HG02973 (cell line): ENCODE data around the gene MED14.
"Not testable (repeated sequence)": the region's sequence is repeated elsewhere in the genome, so short reads cannot be mapped to it uniquely, and the experiment has no call there.

Experiments
- ATAC-seq: cut with Tn5 transposase; IDR thresholded peaks from one replicate; pipeline ENCODE4 v1.9.1; 2021; ENCODE audit warnings: moderate library complexity; ENCODE audit not compliant: unreplicated experiment

MED14 gene

GRCh38 chrX:40732499-40732898, 2.8 kb downstream of the MED14 start:
- ATAC-seq: not testable (repeated sequence)

DNA sequence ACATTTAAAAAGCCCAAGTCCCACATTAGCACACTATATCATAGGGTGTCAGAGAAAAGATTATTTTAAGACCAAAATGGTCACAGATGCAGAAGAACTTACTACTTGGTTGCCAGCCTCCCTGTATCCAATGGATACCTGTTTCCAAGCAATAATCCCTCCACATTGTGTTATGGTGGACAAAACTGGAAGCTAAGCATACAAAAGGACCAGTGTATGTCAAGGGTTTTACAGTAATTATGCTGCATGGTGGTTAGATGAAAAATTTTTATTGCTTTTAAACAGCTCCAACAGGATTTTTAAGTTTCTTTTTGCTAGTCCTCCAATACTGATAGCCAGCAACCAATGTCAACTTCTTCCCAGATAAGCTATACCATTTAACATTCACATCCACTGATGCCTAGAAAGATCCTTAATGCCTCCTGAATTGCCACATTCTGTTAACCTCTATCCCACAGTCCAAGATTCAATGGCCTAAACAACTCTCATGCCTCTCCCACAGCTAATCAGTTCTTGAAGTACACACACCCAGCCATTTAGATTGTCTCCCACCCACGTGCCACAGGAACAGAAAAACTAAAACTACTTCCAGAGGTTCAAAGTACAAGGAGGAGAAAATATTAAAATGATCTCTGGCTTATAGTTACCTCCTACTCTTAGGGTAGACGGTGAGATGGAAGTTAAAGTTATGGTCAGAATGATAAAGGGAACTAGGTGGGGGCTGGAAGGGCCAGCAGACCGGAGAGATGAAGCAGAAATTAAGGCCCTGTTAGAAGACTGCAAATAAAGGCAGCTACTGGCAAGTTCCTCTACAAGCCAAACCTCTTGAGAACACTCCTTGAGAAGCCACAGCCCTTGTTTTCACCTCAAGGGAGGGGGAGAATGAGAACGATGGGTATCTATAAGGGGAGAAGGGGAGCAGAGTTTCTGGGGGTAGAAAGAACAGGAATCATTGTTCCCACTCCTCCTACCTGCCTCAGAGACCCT, 5.5 kb downstream of the MED14 start:
- ATAC-seq: no peak

- no peak for ATAC-seq
Measured at GRCh38 chrX:40727581-40728252, 7.6 kb downstream of the MED14 start.

GRCh38 chrX:40727093-40727492, 8.2 kb downstream of the MED14 start:
- no peak for ATAC-seq

GRCh38 chrX:40722930-40723329, 12.4 kb downstream of the MED14 start:
- ATAC-seq: no peak

DNA sequence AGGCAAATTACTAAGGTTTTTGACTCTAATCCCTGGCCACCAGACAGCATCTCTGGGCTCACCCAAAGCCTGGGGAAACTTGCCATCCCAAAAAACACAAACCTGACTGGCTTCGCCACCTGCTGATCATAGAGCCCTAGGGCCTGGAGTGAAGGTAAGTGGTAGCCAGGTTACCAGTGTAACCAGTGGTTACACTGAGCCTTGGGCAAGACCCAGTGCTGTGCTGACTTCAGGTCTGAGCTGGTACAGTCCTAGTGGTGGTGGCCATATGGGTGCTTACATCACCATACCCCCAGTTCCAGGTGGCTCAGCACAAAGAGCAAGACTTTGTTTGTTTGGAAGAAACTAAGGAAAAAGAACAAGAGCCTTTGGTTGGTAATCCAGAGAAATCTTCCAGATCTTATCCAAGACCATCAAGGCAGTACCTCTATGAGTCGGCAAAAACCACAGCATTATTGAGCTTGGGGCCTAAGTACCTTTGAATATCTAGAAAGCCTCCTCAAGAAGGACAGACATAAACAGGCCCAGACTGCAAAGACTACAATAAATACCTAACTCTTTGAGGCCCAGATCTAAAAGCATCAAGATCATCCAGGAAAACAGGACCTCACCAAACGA, 13.7 kb downstream of the MED14 start:
- no peak for ATAC-seq

GRCh38 chrX:40720792-40721191, 14.6 kb downstream of the MED14 start:
- ATAC-seq: no peak

DNA sequence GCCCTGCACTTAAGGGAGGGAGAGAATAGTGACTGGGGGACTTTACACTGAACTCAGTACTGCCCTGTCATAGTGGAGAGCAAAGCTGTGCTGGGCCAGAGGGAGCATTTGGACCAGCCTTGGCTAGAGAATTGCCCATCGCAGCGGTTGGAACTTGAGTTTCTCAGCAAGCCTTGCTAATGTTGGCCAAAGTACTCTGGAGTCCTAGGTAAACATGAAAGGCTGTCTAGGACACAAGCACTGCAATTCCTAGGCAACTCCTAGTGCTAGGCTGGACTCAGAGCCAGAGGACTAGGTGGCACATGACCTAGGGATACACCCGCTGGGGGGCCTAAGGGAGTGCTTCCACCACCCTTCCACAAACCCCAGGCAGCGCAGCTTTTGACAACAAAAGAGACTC, 15.0 kb downstream of the MED14 start:
- no peak for ATAC-seq

- no peak for ATAC-seq
Measured at GRCh38 chrX:40719731-40720130, 15.6 kb downstream of the MED14 start.

DNA sequence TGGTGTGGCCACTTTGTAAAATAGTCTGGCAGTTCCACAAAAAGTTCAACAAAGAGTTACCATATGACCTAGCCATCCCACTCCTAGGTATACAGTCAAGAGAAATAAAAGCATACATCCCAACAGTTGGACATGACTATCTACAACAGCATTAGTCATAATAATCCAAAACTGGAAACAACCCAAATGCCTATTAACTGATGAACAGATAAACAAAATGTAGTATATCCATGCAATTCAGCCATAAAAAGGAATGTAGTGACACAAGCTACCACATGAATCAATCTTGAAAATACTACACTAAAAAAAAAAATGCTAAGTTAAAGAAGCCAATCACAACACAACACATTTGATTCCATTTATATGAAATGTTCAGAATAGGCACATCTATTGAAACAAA, 16.1 kb downstream of the MED14 start:
- no peak for ATAC-seq

GRCh38 chrX:40709395-40709794, 25.9 kb downstream of the MED14 start:
- ATAC-seq: no peak

GRCh38 chrX:40705658-40706312, 29.6 kb downstream of the MED14 start:
- ATAC-seq: no peak

DNA sequence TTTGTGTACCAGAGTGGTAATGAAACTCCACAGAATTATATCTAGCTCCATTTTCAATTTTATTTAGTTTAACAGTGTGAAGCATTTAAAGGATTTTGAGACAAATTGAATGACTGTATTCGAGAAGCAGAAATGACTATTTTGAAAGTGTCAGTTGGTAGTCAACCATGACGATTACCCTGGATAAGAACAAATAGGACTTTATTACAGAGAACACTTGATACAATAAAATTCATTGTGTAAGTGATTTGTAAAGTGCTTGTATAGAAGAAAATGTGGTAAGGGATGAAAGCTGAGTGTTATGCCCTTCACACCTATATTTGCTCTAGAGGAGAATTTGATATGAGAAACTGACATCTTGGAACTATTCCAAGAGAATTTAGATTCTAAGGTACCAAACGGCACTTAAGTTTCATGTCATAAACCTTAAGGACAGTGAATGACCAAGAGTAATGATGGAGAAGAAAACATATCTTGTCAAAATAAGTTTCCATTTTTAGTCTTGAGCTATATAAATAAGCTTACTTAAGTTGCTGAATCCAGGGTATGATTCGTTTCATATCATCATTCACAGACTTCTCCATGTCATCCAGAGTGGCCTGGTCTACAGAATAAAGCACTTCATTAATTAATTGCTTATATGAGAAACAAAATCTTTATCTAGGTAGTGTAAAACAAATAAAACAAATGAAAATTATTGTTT, 34.6 kb downstream of the MED14 start:
- ATAC-seq: no peak

- no peak for ATAC-seq
Measured at GRCh38 chrX:40698851-40699250, 36.5 kb downstream of the MED14 start.

DNA sequence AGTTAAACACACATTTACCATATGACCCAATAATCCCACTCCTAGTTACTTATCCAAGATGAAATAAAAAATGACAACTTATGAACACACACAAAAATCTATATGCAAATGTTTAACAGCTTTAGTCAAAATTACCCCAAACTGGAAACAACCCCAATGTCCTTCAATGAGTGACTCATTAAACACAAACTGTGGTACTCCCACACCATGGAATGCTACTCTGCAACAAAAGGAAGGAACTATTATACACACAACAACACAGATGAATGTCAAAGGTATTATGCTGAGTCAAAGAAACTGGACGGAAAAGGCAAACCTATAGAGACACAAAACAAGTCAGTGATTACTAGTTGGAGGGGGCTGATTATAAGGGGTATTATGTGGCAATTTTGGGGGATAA, 40.5 kb downstream of the MED14 start:
- no peak for ATAC-seq

DNA sequence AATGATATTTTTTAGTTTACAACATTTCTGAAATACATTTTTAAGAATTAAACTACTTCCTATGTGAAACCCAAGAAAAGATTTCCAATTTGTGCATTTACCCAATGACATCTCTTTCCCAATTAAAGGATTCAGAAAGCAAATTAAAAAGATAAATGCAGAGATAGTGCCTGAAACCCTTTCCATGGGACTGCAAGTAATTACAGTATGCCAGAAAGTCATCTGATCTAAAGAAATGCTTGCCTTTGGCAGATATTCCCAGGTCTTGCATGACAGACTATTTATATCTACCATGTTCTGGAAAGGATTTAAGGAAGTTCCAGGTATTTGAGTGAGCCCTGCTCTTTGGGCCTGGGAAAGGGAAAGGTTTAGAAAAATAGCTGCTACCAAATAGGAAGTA, 46.4 kb downstream of the MED14 start:
- ATAC-seq: no peak

GRCh38 chrX:40687169-40687568, 48.2 kb downstream of the MED14 start:
- no peak for ATAC-seq

DNA sequence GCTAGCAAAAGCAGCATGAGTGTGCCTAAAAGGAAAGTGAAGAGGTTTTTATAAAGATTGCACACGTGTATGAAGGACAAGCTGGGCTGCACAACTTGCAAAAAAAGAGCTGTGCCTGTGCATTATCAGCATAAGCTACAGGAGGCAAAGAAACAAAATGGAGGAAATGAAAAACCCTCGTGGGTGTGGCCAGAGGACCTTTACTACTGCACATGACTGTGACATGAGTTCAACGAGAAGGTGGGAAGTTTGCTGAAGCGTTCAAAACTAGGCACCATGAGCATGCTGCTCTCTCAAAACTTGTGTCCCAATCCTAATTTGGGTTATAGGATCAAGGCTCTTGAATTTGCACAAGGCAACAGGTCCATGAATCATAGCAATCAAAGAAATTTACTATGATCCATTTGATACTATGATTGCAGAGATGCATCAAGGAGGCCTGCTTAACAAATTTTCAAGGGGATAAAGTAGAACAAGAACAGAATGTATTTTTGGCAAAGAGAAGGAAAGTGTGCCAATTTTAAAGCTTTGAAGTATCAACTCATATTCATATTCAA, 49.9 kb downstream of the MED14 start:
- no peak for ATAC-seq

GRCh38 chrX:40684092-40684491, 51.2 kb downstream of the MED14 start:
- no peak for ATAC-seq

GRCh38 chrX:40683245-40683644, 52.1 kb downstream of the MED14 start:
- no peak for ATAC-seq
